Measurements from ENCODE around the gene BBIP1.

- TF ChIP-seq CTCF (IDR thresholded peaks at IDR 0.05) (no peak), POLR2A (IDR thresholded peaks at IDR 0.05) (no peak)
Measured at GRCh38 chr10:110861476-110861875, 57.5 kb downstream of the BBIP1 start.

Measured in esophagus squamous epithelium (tissue), 4 donors.